HepG2 (cell line): Measurements from ENCODE around the gene TMEM19. TPM values are rescaled to one million over a fixed set of nuclear protein-coding genes. Genes with fewer than 3 reads are reported as not detected.

Source experiments
- AGO1 ChIP-seq: fragments of 200-400 bp; formaldehyde crosslinking; IDR thresholded peaks from 2 replicates; pipeline ENCODE4 v1.6.1; 2017; ENCODE audit warnings: mild to moderate bottlenecking, low read depth, low read length, moderate library complexity; ENCODE audit not compliant: poor library complexity, severe bottlenecking
- EHMT2 ChIP-seq: fragments of 200-600 bp; sonication (generic); IDR thresholded peaks from 2 replicates; pipeline ENCODE4 v1.7.0; 2017; ENCODE audit warnings: antibody characterized with exemption, low read depth, low read length, borderline replicate concordance
- HMG20A ChIP-seq: IDR thresholded peaks from 2 replicates; pipeline ENCODE4 v1.6.1; 2016; ENCODE audit warnings: borderline replicate concordance
- KLF11 ChIP-seq: IDR thresholded peaks from 2 replicates; pipeline ENCODE4 v1.6.1; 2016; ENCODE audit warnings: missing compliant biosample characterization
- KLF6 ChIP-seq: IDR thresholded peaks from 2 replicates; pipeline ENCODE4 v1.8.0; 2016; ENCODE audit warnings: missing biosample characterization, missing genetic modification reagents
- MXI1 ChIP-seq: IDR thresholded peaks from 3 replicates; pipeline ENCODE4 v1.6.1; 2012; ENCODE audit warnings: low read depth, low read length, inconsistent platforms, borderline replicate concordance
- PHF5A ChIP-seq: IDR thresholded peaks from one replicate; pipeline ENCODE4 v1.6.1; 2018; ENCODE audit warnings: low read depth, missing genetic modification reagents; ENCODE audit not compliant: unreplicated experiment
- RFX1 ChIP-seq: fragments of 450-650 bp; IDR thresholded peaks from 2 replicates; pipeline ENCODE4 v1.6.1; 2017
- SOX6 ChIP-seq, 2 experiments: fragments of 450-650 bp in 1 of 2; sonication (generic) in 1 of 2; formaldehyde crosslinking in 1 of 2; IDR thresholded peaks; 2 replicates each; pipeline versions ENCODE4 v1.4.0 to v1.6.1; 2017 to 2020; ENCODE audit warnings: antibody characterized with exemption in 1 of 2, mild to moderate bottlenecking in 1 of 2, missing genetic modification reagents in 1 of 2
- TCF7L2 ChIP-seq: IDR thresholded peaks from 2 replicates; pipeline ENCODE4 v1.6.1; 2011; ENCODE audit warnings: mild to moderate bottlenecking, low read depth, low read length, moderate library complexity
- ZFP90 ChIP-seq: sonication (generic); formaldehyde crosslinking; IDR thresholded peaks from 2 replicates; pipeline ENCODE4 v1.8.0; 2022; ENCODE audit warnings: missing genetic modification reagents, mild to moderate bottlenecking, inconsistent platforms, borderline replicate concordance
- ZNF20 ChIP-seq: sonication (generic); formaldehyde crosslinking; IDR thresholded peaks from 2 replicates; pipeline ENCODE4 v1.4.0; 2020; ENCODE audit warnings: mild to moderate bottlenecking, moderate library complexity, missing genetic modification reagents
- ZNF251 ChIP-seq: sonication (generic); formaldehyde crosslinking; IDR thresholded peaks from 2 replicates; pipeline ENCODE4 v1.9.0; 2021; ENCODE audit warnings: mild to moderate bottlenecking, missing genetic modification reagents
- ZNF350 ChIP-seq: sonication (generic); formaldehyde crosslinking; IDR thresholded peaks from 2 replicates; pipeline ENCODE4 v1.4.0; 2020; ENCODE audit warnings: mild to moderate bottlenecking, low read depth, missing genetic modification reagents, borderline replicate concordance
- ZNF430 ChIP-seq: sonication (generic); formaldehyde crosslinking; IDR thresholded peaks from 2 replicates; pipeline ENCODE4 v1.9.0; 2021; ENCODE audit warnings: mild to moderate bottlenecking, missing genetic modification reagents
- ZNF546 ChIP-seq: sonication (generic); formaldehyde crosslinking; conservative IDR thresholded peaks from 2 replicates; pipeline ENCODE4 v1.8.1; 2023; ENCODE audit warnings: mild to moderate bottlenecking, missing genetic modification reagents
- ZNF577 ChIP-seq: sonication (generic); formaldehyde crosslinking; IDR thresholded peaks from 2 replicates; pipeline ENCODE4 v1.4.0; 2020; ENCODE audit warnings: mild to moderate bottlenecking, low read depth, missing genetic modification reagents, borderline replicate concordance
- ZNF652 ChIP-seq: IDR thresholded peaks from 2 replicates; pipeline ENCODE4 v1.6.1; 2016; ENCODE audit warnings: low read depth, borderline replicate concordance
- ZNF780A ChIP-seq: sonication (generic); formaldehyde crosslinking; IDR thresholded peaks from 2 replicates; pipeline ENCODE4 v1.8.0; 2022; ENCODE audit warnings: mild to moderate bottlenecking, missing genetic modification reagents, moderate library complexity
- ZSCAN9 ChIP-seq: IDR thresholded peaks from 2 replicates; pipeline ENCODE4 v1.6.1; 2016; ENCODE audit warnings: borderline replicate concordance
- polyA plus RNA-seq, 8 experiments: library from polyadenylated mRNA; depleted of rRNA in 3 of 8; stranded (reverse) in 7 of 8; unstranded in 1 of 8; fragments of >200 nt; fragmentation: Illumina TruSeq in 4 of 8; extraction: Trizol in 4 of 8; gene quantifications; 2 replicates each; pipeline versions ENCODE4 v1.2.1 to v1.2.3, GENCODE V29; 2011 to 2016; ENCODE audit warnings: low read depth in 4 of 8, missing spikeins in 1 of 8, mixed read lengths in 1 of 8; ENCODE audit not compliant: insufficient read depth in 1 of 8
- total RNA-seq, 5 experiments: library from RNA; depleted of rRNA; stranded (reverse); fragments of >200 nt; fragmentation: Illumina TruSeq; extraction: Trizol; gene quantifications; 2 replicates each; pipeline ENCODE4 v1.2.3, GENCODE V29; 2016; ENCODE audit warnings: low read depth in 1 of 5
- TF ChIP-seq, protein P1 (sequence below): sonication (generic); formaldehyde crosslinking; IDR thresholded peaks from 2 replicates; pipeline ENCODE4 v1.5.0; 2020; ENCODE audit warnings: mild to moderate bottlenecking, missing genetic modification reagents, borderline replicate concordance
- TF ChIP-seq, protein P2 (sequence below): IDR thresholded peaks from 2 replicates; pipeline ENCODE4 v1.6.1; 2016; ENCODE audit warnings: low read depth
- TF ChIP-seq, protein P3 (sequence below): sonication (generic); formaldehyde crosslinking; IDR thresholded peaks from 2 replicates; pipeline ENCODE4 v1.4.0; 2020; ENCODE audit warnings: missing genetic modification reagents
- TF ChIP-seq, protein P4 (sequence below): sonication (generic); formaldehyde crosslinking; IDR thresholded peaks from 2 replicates; pipeline ENCODE4 v1.8.1; 2022; ENCODE audit warnings: mild to moderate bottlenecking, missing genetic modification reagents

Gene TMEM19
- total and polyA plus RNA-seq, 2 of the 13 experiments (the other 11 are each of a cell fraction or from before 2014, with no cell fraction given), result 16.9 to 22.5 TPM

DNA sequence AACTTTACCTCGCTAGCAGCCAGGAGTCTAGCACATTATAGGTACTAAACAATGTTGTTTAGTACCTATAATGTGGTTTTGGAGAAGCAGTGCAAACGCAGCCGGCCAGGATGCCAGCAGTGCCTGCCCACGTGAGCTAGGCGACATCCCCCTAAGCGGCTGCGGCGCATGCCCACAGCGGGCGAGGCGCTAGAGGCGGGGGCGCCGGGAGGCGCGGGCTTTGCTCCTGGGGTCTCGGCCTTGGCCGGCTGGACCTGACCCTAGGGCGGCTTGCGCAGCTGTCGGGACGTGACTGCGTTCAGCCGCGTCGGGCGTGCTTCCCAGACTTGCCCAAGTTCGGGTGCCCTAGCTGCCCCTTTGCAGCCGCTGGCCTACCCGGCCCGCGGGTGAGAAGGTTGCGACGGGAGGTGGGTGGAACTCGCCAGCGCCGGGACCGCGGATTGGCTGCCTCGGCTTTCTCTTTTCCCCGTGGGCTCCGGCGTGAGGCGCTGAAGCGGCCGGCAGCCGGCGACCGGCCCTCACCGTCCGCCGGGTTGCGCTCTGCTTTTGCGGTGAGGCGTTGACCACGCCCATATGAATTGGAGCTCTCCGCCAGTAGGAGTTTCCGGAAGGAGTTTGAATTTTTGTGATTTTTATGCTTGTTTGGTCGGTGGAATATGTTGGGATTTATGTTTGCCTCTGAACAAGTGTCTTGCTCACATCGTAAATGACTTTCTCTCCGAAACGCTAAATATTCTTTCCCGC lies at the start of gene TMEM19 (continued):
- TF ChIP-seq, protein P1, sequence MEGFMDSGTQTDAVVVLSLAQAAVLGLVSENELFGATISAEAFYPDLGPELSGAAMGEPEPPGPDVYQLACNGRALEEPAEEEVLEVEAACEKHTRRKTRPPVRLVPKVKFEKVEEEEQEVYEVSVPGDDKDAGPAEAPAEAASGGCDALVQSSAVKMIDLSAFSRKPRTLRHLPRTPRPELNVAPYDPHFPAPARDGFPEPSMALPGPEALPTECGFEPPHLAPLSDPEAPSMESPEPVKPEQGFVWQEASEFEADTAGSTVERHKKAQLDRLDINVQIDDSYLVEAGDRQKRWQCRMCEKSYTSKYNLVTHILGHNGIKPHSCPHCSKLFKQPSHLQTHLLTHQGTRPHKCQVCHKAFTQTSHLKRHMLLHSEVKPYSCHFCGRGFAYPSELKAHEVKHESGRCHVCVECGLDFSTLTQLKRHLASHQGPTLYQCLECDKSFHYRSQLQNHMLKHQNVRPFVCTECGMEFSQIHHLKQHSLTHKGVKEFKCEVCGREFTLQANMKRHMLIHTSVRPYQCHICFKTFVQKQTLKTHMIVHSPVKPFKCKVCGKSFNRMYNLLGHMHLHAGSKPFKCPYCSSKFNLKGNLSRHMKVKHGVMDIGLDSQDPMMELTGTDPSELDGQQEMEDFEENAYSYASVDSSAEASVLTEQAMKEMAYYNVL (CRISPR knock-in tag), result peak; percentile 89
- no peak for TF ChIP-seq ZNF577
- TF ChIP-seq ZFP90 (CRISPR knock-in tag), result no peak; the same call in 1 of the 2 replicates
- peak; percentile 95 for TF ChIP-seq ZNF350 (CRISPR knock-in tag)
- 0 out of 2 replicates have a peak, but pooled peaks have one; percentile 36 for TF ChIP-seq KLF11 (CRISPR knock-in tag)
- peak; percentile 65; the same call in 1 of the 2 replicates for TF ChIP-seq KLF6 (CRISPR knock-in tag)
- TF ChIP-seq ZNF20, result peak; percentile 80; the same call in 1 of the 2 replicates
- TF ChIP-seq, protein P2, sequence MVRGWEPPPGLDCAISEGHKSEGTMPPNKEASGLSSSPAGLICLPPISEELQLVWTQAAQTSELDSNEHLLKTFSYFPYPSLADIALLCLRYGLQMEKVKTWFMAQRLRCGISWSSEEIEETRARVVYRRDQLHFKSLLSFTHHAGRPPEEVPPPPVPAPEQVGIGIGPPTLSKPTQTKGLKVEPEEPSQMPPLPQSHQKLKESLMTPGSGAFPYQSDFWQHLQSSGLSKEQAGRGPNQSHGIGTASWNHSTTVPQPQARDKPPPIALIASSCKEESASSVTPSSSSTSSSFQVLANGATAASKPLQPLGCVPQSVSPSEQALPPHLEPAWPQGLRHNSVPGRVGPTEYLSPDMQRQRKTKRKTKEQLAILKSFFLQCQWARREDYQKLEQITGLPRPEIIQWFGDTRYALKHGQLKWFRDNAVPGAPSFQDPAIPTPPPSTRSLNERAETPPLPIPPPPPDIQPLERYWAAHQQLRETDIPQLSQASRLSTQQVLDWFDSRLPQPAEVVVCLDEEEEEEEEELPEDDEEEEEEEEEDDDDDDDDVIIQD (CRISPR knock-in tag), result no peak
- TF ChIP-seq, protein P3, sequence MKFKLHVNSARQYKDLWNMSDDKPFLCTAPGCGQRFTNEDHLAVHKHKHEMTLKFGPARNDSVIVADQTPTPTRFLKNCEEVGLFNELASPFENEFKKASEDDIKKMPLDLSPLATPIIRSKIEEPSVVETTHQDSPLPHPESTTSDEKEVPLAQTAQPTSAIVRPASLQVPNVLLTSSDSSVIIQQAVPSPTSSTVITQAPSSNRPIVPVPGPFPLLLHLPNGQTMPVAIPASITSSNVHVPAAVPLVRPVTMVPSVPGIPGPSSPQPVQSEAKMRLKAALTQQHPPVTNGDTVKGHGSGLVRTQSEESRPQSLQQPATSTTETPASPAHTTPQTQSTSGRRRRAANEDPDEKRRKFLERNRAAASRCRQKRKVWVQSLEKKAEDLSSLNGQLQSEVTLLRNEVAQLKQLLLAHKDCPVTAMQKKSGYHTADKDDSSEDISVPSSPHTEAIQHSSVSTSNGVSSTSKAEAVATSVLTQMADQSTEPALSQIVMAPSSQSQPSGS (CRISPR knock-in tag), result peak; percentile 70
- TF ChIP-seq ZNF430 (CRISPR knock-in tag), result peak; percentile 94
- TF ChIP-seq EHMT2, result no peak
- 0 out of 3 replicates have a peak, but pooled peaks have one; percentile 63 for TF ChIP-seq MXI1
- no peak for TF ChIP-seq AGO1
- TF ChIP-seq RFX1, result no peak
- 0 out of 2 replicates have a peak, but pooled peaks have one; percentile 66 for TF ChIP-seq ZNF251 (CRISPR knock-in tag)
- peak; percentile 92 for TF ChIP-seq ZNF546 (CRISPR knock-in tag)
- TF ChIP-seq ZNF780A (CRISPR knock-in tag), result no peak
- no peak for TF ChIP-seq TCF7L2
- TF ChIP-seq HMG20A (CRISPR knock-in tag), result no peak; the same call in 1 of the 2 replicates
- TF ChIP-seq, protein P4, sequence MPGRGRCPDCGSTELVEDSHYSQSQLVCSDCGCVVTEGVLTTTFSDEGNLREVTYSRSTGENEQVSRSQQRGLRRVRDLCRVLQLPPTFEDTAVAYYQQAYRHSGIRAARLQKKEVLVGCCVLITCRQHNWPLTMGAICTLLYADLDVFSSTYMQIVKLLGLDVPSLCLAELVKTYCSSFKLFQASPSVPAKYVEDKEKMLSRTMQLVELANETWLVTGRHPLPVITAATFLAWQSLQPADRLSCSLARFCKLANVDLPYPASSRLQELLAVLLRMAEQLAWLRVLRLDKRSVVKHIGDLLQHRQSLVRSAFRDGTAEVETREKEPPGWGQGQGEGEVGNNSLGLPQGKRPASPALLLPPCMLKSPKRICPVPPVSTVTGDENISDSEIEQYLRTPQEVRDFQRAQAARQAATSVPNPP, result peak; percentile 80
- no peak for TF ChIP-seq PHF5A (CRISPR knock-in tag)
- no peak for TF ChIP-seq ZNF652
- peak; percentile 80 for TF ChIP-seq ZSCAN9 (CRISPR knock-in tag)
- no peak for TF ChIP-seq SOX6 (IDR thresholded peaks at IDR 0.05)
- peak; percentile 88 for TF ChIP-seq SOX6 (CRISPR knock-in tag; IDR thresholded peaks at IDR 0.05)
